KMS-11 (cell line): ENCODE results near the gene DNTTIP2.

ENCODE experiments used
- H2AFZ ChIP-seq: fragments of 200-600 bp; sonication (generic); 2 replicates; pipeline ENCODE4 v1.6.1; 2016; ENCODE audit warnings: antibody characterized with exemption, mixed run types, low read depth
- H3K27ac ChIP-seq: fragments of 200-600 bp; sonication (generic); 2 replicates; pipeline ENCODE4 v1.6.1; 2016; ENCODE audit warnings: mild to moderate bottlenecking, mixed run types
- H3K27me3 ChIP-seq: fragments of 200-600 bp; sonication (generic); 2 replicates; pipeline ENCODE4 v1.6.1; 2017; ENCODE audit warnings: mild to moderate bottlenecking, low read depth, mixed run types, moderate library complexity; ENCODE audit not compliant: insufficient read depth
- H3K36me3 ChIP-seq: fragments of 200-600 bp; sonication (generic); 2 replicates; pipeline ENCODE4 v1.6.1; 2017; ENCODE audit warnings: mild to moderate bottlenecking, mixed run types; ENCODE audit not compliant: insufficient read depth
- H3K4me1 ChIP-seq: fragments of 200-600 bp; sonication (generic); 2 replicates; pipeline ENCODE4 v1.6.1; 2016; ENCODE audit warnings: mild to moderate bottlenecking, low read depth, mixed run types; ENCODE audit not compliant: poor library complexity, severe bottlenecking
- H3K4me2 ChIP-seq: fragments of 200-600 bp; sonication (generic); 2 replicates; pipeline ENCODE4 v1.7.0; 2016; ENCODE audit warnings: mild to moderate bottlenecking, mixed run types
- H3K4me3 ChIP-seq: fragments of 200-600 bp; sonication (generic); IDR thresholded peaks from 2 replicates; pipeline ENCODE4 v1.6.1; 2017; ENCODE audit warnings: low read depth, low read length, mixed read lengths; ENCODE audit not compliant: insufficient read depth
- H3K79me2 ChIP-seq: fragments of 200-600 bp; sonication (generic); 2 replicates; pipeline ENCODE4 v1.6.1; 2016; ENCODE audit warnings: low read depth, mixed run types; ENCODE audit not compliant: insufficient read depth
- H3K9ac ChIP-seq: fragments of 200-600 bp; sonication (generic); 2 replicates; pipeline ENCODE4 v1.6.1; 2016; ENCODE audit warnings: mild to moderate bottlenecking, mixed run types
- H4K20me1 ChIP-seq: fragments of 200-600 bp; sonication (generic); 2 replicates; pipeline ENCODE4 v1.6.1; 2016; ENCODE audit warnings: mild to moderate bottlenecking, mixed run types; ENCODE audit not compliant: insufficient read depth
- TF ChIP-seq, protein P1 (sequence below): fragments of 200-600 bp; sonication (generic); conservative IDR thresholded peaks from 2 replicates; pipeline ENCODE4 v1.6.1; 2017; ENCODE audit warnings: low read depth, mild to moderate bottlenecking, antibody characterized with exemption, low read length, moderate library complexity, mixed read lengths

DNTTIP2 gene

DNA sequence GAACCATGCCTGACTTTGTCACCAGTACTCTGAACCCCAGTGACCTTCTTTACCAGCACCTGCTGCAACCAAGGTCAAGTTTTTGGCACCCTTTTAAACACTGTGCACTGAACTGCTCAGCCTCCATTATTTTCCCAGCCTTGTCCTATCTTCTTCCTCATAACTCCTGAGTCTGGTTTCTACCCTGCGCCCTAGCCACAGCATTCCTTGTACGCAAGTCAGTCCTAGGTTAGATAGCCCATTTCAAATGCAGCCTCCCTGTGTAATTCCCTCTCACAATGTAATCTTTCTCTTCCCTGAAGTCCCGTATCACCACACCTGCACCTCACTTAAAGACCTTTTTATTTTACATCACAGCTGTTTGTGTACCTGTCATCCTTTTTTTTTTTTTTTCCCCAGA, 37.2 kb downstream of the DNTTIP2 start:
- Histone ChIP-seq H3K4me2 (no peak overlapping the region), H3K4me1 (peaks cover 16% of the 10 kb centered on the region), H3K4me3 (no peak overlapping the region), H3K36me3 (no peaks in the 10 kb centered on the region), H4K20me1 (no peaks in the 10 kb centered on the region), H3K79me2 (no peaks in the 10 kb centered on the region), H3K27me3 (no peaks in the 10 kb centered on the region), H3K9ac (no peak overlapping the region), H2AFZ (no peak overlapping the region), H3K27ac (no peak overlapping the region)
- TF ChIP-seq, protein P1, sequence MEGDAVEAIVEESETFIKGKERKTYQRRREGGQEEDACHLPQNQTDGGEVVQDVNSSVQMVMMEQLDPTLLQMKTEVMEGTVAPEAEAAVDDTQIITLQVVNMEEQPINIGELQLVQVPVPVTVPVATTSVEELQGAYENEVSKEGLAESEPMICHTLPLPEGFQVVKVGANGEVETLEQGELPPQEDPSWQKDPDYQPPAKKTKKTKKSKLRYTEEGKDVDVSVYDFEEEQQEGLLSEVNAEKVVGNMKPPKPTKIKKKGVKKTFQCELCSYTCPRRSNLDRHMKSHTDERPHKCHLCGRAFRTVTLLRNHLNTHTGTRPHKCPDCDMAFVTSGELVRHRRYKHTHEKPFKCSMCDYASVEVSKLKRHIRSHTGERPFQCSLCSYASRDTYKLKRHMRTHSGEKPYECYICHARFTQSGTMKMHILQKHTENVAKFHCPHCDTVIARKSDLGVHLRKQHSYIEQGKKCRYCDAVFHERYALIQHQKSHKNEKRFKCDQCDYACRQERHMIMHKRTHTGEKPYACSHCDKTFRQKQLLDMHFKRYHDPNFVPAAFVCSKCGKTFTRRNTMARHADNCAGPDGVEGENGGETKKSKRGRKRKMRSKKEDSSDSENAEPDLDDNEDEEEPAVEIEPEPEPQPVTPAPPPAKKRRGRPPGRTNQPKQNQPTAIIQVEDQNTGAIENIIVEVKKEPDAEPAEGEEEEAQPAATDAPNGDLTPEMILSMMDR: no peak

DNA sequence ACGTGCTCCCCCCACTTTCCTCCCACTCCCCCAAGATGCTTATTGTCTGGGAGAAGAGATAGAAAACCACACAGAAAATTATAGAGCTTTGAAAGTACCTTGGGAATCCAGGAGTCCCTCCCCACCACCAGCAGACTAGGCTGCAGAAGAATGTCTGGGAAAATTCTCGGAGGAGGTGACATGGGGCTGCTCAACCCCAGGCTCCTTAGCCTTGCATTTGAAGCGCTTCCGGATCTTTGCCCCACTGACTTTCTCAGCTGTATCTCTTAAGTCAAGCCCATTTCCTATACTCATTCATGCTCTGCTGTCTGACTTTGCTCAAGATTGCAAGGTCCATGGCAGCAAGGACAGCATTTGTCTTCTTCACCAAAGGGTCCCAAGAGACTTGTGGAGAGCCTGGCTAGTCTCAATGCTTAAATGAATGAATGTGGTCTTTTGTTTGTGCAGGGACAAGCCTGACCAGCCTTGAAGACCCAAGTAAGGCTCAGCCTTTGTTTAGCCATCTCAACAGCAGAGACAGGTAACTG, 38.0 kb downstream of the DNTTIP2 start:
- no peaks in the 10 kb centered on the region for H3K27me3 ChIP-seq
- TF ChIP-seq, protein P1: no peak
- no peak overlapping the region for H3K27ac ChIP-seq
- H2AFZ ChIP-seq: no peak overlapping the region
- H3K36me3 ChIP-seq: no peaks in the 10 kb centered on the region
- H3K4me1 ChIP-seq: peaks cover 16% of the 10 kb centered on the region
- no peaks in the 10 kb centered on the region for H3K79me2 ChIP-seq
- no peak overlapping the region for H3K4me3 ChIP-seq
- no peak overlapping the region for H3K4me2 ChIP-seq
- no peak overlapping the region for H3K9ac ChIP-seq
- H4K20me1 ChIP-seq: no peaks in the 10 kb centered on the region

DNA sequence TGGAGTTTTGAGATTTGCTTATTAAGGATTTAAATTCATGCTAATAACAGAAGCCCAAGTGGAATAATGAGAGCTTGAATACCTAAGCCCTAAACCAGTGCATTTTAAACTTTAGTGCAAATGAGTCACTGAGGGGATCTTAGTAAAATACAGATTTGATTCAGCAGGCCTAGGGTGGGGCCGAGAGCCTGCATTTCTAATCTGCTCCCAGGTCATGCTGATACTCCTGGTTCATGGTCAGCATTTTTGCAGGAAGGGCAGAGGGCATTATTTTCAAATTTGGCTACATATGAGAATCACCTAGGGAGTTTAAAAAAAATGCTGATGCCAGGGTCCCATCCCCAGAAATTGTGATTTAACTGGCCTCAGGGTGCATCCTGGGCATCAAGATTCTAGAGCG, 39.3 kb downstream of the DNTTIP2 start:
- Histone ChIP-seq H3K4me3 (no peak overlapping the region), H3K36me3 (no peaks in the 10 kb centered on the region), H3K4me1 (peaks cover 11% of the 10 kb centered on the region), H3K4me2 (no peak overlapping the region), H3K9ac (no peak overlapping the region), H3K79me2 (no peaks in the 10 kb centered on the region), H3K27me3 (no peaks in the 10 kb centered on the region), H3K27ac (no peak overlapping the region), H4K20me1 (no peaks in the 10 kb centered on the region), H2AFZ (no peak overlapping the region)
- TF ChIP-seq, protein P1: no peak

DNA sequence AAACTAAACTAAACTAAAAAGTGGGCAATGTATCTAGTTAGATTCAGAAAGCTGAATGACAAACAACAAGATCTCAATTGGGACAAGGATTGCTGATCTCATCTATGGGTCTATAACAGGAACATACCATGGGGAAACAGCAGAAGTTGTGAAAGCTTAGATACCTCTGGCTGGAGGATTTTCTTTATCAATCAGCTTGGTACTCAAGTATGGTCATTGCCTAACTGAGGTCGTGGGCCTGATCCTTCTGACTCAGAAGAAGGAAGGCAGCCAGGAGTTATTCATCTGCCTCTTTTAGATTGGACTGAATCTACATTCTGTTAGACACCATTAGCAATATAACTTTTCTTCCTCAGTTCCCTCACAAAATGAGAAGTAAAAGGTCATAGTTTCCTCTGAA, 39.7 kb downstream of the DNTTIP2 start:
- Histone ChIP-seq H3K36me3 (no peaks in the 10 kb centered on the region), H3K9ac (no peak overlapping the region), H4K20me1 (no peaks in the 10 kb centered on the region), H2AFZ (no peak overlapping the region), H3K27me3 (no peaks in the 10 kb centered on the region), H3K4me3 (no peak overlapping the region), H3K4me2 (no peak overlapping the region), H3K27ac (no peak overlapping the region), H3K79me2 (no peaks in the 10 kb centered on the region), H3K4me1 (peaks cover 6% of the 10 kb centered on the region)
- TF ChIP-seq, protein P1: no peak
